Activated CD4-positive, alpha-beta memory T cell treated with anti-CD3 and anti-CD28 coated beads, Interleukin-2, amount 10 ng/mL, durations not matched to agents 7 days and 5 days (primary cell): Measurements from ENCODE around the gene CAMKMT. TPM values are rescaled to one million over a fixed set of nuclear protein-coding genes. Genes with fewer than 3 reads are reported as not detected.

Experiments
- CTCF ChIA-PET: fragments of 350-600 bp; sonication (Branson Sonifier 250); formaldehyde crosslinking; loops from one replicate; lab custom pipeline; 2021; ENCODE audit warnings: antibody characterized with exemption, inconsistent platforms; lab: Charles Lee
- POLR2A ChIA-PET: fragments of 350-600 bp; sonication (Branson Sonifier 250); formaldehyde crosslinking; loops from one replicate; lab custom pipeline; 2021; ENCODE audit warnings: antibody characterized with exemption; lab: Charles Lee
- DNase-seq: peaks from one replicate; pipeline ENCODE4 v3.0.0-alpha.2; 2020
- H3K27ac Mint-ChIP-seq: one replicate; pipeline ENCODE4 v1.8.0; 2021; ENCODE audit warnings: mild to moderate bottlenecking, mixed read lengths
- H3K27me3 Mint-ChIP-seq: one replicate; pipeline ENCODE4 v1.8.0; 2021; ENCODE audit warnings: mixed read lengths
- H3K36me3 Mint-ChIP-seq: one replicate; pipeline ENCODE4 v1.8.0; 2021; ENCODE audit warnings: low read depth, mixed read lengths
- H3K4me1 Mint-ChIP-seq: one replicate; pipeline ENCODE4 v1.8.0; 2021; ENCODE audit warnings: mixed read lengths
- H3K4me3 Mint-ChIP-seq: one replicate; pipeline ENCODE4 v1.8.0; 2021; ENCODE audit warnings: mild to moderate bottlenecking, mixed read lengths
- H3K9me3 Mint-ChIP-seq: one replicate; pipeline ENCODE4 v1.8.0; 2021; ENCODE audit warnings: mixed read lengths
- total RNA-seq, 2 experiments: library from RNA; stranded (reverse); gene quantifications; one replicate each; pipeline ENCODE4 v1.2.3, GENCODE V29; 2021

The CAMKMT gene
- total RNA-seq, 2 experiments from 2014 or later: 11.6 to 12.0 TPM

DNA sequence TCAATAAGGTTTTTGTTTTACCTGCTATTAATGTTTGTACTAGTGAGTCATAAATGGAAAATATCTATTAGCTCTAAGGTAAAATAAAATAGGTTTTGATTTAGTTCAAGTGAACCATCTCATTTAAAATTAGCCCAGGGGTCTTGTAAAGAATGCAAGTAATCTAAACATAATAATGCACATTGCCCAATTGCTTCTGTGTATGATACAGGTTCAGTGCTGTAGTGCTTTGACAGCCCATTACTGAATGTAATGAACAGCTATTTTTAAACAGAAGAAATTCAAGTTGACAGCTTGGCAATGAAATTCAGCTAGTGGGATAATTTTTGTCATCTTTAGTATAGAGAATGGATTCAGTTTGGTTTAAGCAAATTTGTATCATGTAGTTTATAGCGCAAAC lies 91.5 kb downstream of the CAMKMT start:
- DNase-seq: no peak
- Mint-ChIP-seq H3K27me3 (no peaks in the 10 kb centered on the region), H3K4me3 (no peak overlapping the region), H3K4me1 (no peaks in the 10 kb centered on the region), H3K9me3 (no peaks in the 10 kb centered on the region), H3K27ac (no peak overlapping the region), H3K36me3 (no peaks in the 10 kb centered on the region)
- ChIA-PET POLR2A (no interaction called here), CTCF (interaction anchor here (1.1 to 1.6 kb wide), 2 partner anchors 11 to 26 kb away, joined by 3 to 6 read pairs; no protein-coding TSS in a partner anchor)

GRCh38 chr2:44455877-44456276 lies 94.1 kb downstream of the CAMKMT start:
- POLR2A ChIA-PET: no interaction called here
- Mint-ChIP-seq H3K36me3 (no peaks in the 10 kb centered on the region), H3K9me3 (no peaks in the 10 kb centered on the region), H3K27me3 (no peaks in the 10 kb centered on the region), H3K27ac (no peak overlapping the region), H3K4me3 (no peak overlapping the region), H3K4me1 (no peaks in the 10 kb centered on the region)
- DNase-seq: no peak
- CTCF ChIA-PET: no interaction called here

DNA sequence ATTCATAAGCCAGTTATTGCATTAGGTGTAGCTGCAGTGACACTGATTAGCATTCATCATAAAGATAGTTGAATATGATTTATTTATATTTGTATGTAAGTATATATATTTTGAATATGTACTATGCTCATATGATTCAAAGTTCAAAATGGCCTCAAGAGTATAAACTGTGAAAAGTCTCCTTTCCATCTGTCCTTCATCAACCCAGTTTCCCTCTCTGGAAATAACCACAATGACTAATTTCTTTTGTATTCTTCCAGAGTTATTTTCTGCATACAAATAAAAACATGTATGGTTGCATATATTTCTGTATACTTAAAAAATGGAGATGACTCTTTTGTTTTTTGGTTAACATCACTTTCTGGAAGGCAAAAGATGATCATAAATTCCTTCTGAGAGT lies 95.2 kb downstream of the CAMKMT start:
- Mint-ChIP-seq H3K36me3 (no peaks in the 10 kb centered on the region), H3K27me3 (no peaks in the 10 kb centered on the region), H3K27ac (no peak overlapping the region), H3K9me3 (no peaks in the 10 kb centered on the region), H3K4me1 (no peaks in the 10 kb centered on the region), H3K4me3 (no peak overlapping the region)
- POLR2A ChIA-PET: no interaction called here
- DNase-seq: no peak
- CTCF ChIA-PET: no interaction called here

GRCh38 chr2:44459739-44460138 lies 98.0 kb downstream of the CAMKMT start:
- H3K9me3 Mint-ChIP-seq: peaks cover 9% of the 10 kb centered on the region
- H3K4me1 Mint-ChIP-seq: no peaks in the 10 kb centered on the region
- H3K27me3 Mint-ChIP-seq: no peaks in the 10 kb centered on the region
- peaks cover 6% of the 10 kb centered on the region for H3K36me3 Mint-ChIP-seq
- H3K4me3 Mint-ChIP-seq: no peak overlapping the region
- no peak overlapping the region for H3K27ac Mint-ChIP-seq
- DNase-seq: no peak
- ChIA-PET CTCF (interaction anchor here (1.2 kb wide), 1 partner anchor 20 kb away, joined by 3 read pairs; no protein-coding TSS in a partner anchor), POLR2A (no interaction called here)

DNA sequence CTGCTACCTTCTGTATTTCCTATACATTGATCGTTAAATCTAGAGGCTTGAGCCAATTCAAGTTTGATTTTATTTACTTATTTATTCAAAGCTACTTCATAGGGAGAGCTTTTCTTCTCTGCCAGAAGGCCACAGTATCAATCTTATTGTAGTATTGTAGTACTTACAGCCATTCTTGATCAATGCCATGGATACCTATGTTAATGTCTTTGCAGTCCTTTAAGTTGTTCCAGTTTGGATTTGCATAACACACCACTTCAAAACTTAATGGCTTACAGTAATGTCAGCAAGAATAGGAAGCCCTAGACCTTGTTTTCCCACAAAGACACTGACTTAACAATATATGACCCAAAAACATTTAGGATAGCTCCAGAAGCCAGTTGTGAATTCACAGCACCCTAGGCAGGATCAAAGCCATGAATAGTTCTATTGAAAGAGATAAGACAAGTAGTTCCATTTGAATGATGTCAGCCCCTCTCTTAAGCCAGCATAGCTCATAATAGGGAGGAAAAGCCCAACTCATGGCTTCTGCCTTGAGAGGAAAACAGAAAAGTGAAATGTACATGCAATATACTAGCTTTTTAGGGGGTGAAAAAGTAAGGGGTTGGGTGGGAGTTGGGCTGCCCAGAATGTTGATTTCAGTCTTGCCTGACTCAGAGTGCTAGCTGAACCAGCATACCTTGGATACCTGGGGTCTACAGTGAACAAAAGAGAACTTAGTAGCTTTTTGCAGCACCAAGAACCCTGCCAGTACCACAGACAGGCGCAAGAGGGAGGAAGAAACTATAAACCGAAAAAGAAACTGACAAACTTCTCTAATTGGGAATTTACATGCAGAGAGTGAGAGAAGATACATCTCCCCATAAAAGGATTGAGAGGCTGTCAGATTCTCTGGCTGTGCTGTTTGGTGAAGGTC lies 101.4 kb downstream of the CAMKMT start:
- no peaks in the 10 kb centered on the region for H3K27me3 Mint-ChIP-seq
- DNase-seq: no peak
- H3K36me3 Mint-ChIP-seq: peaks cover 6% of the 10 kb centered on the region
- H3K9me3 Mint-ChIP-seq: peaks cover 9% of the 10 kb centered on the region
- ChIA-PET CTCF (interaction anchor here (0.7 to 3.7 kb wide), 2 partner anchors 16 to 1140 kb away, joined by 3 to 15 read pairs; no protein-coding TSS in a partner anchor), POLR2A (no interaction called here)
- H3K4me1 Mint-ChIP-seq: no peaks in the 10 kb centered on the region
- no peak overlapping the region for H3K4me3 Mint-ChIP-seq
- H3K27ac Mint-ChIP-seq: no peak overlapping the region

DNA sequence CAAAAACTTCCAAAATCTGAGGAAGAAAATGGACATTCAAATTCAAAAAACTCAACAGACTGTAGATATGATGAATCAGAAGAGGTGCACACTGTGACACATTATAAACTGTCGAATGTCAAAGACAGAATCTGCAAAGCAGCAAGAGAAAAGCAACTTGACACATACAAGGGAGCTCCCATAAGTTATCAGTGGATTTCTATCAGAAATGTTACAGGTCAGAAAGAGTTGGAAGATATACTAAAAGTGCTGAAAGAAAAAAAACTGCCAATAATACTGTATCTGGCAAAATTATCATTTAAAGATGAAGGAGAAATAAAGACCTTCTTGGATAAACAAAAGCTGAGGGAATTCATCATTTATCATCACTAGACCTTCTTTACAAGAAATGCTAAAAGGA lies 102.7 kb downstream of the CAMKMT start:
- Mint-ChIP-seq H3K4me1 (no peaks in the 10 kb centered on the region), H3K27ac (no peak overlapping the region), H3K9me3 (peaks cover 9% of the 10 kb centered on the region), H3K27me3 (no peaks in the 10 kb centered on the region), H3K4me3 (no peak overlapping the region), H3K36me3 (peaks cover 6% of the 10 kb centered on the region)
- no peak for DNase-seq
- POLR2A ChIA-PET: interaction anchor here (1.6 kb wide), 1 partner anchor 102 kb away, joined by 3 read pairs; the partner anchor contains the start of genes CAMKMT and PREPL
- CTCF ChIA-PET: interaction anchor here (1.2 to 3.7 kb wide), 2 partner anchors 11 to 15 kb away, joined by 3 to 15 read pairs; no protein-coding TSS in a partner anchor

DNA sequence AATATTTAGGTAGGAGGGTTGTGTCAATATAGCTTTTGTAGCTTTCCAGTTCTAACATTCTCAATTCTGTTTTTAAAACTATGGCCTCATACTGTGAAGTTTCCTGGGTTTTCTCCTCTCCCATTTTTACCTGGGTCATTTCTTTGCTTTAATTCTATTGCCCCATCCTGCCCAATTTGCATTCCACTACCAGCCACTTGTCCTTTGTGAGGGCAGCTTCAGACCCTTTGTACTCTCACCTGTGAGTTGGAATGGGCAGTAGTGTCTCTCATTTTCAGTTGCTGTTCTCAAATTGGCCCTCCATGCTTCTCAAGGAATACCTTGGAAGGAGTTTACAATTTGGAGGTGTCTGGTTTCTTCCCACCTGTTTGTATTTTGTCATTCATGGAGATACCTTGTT lies 108.4 kb downstream of the CAMKMT start:
- Mint-ChIP-seq H3K36me3 (no peaks in the 10 kb centered on the region), H3K4me1 (no peaks in the 10 kb centered on the region), H3K27me3 (no peaks in the 10 kb centered on the region), H3K4me3 (no peak overlapping the region), H3K27ac (no peak overlapping the region), H3K9me3 (no peaks in the 10 kb centered on the region)
- no peak for DNase-seq
- ChIA-PET CTCF (interaction anchor here (0.6 to 2.7 kb wide), 2 partner anchors 10 to 32 kb away, joined by 3 to 23 read pairs; no protein-coding TSS in a partner anchor), POLR2A (no interaction called here)

GRCh38 chr2:44477657-44478414 lies 116.1 kb downstream of the CAMKMT start:
- Mint-ChIP-seq H3K4me1 (peaks cover 3% of the 10 kb centered on the region), H3K9me3 (no peaks in the 10 kb centered on the region), H3K27me3 (no peaks in the 10 kb centered on the region), H3K27ac (no peak overlapping the region), H3K36me3 (no peaks in the 10 kb centered on the region), H3K4me3 (no peak overlapping the region)
- ChIA-PET CTCF (interaction anchor here (0.7 to 1.7 kb wide), 7 partner anchors 9 to 478 kb away, joined by 3 to 7 read pairs (median 3); no protein-coding TSS in a partner anchor), POLR2A (no interaction called here)
- no peak for DNase-seq

GRCh38 chr2:44479127-44479887 lies 117.6 kb downstream of the CAMKMT start:
- H3K27ac Mint-ChIP-seq: no peak overlapping the region
- no peaks in the 10 kb centered on the region for H3K36me3 Mint-ChIP-seq
- ChIA-PET POLR2A (no interaction called here), CTCF (interaction anchor here (0.6 to 3.2 kb wide), 39 partner anchors 8 to 587 kb away, joined by 3 to 64 read pairs (median 4); no protein-coding TSS in a partner anchor)
- no peaks in the 10 kb centered on the region for H3K27me3 Mint-ChIP-seq
- H3K4me3 Mint-ChIP-seq: no peak overlapping the region
- peak; percentile 32 for DNase-seq
- H3K4me1 Mint-ChIP-seq: peaks cover 3% of the 10 kb centered on the region
- H3K9me3 Mint-ChIP-seq: no peaks in the 10 kb centered on the region

DNA sequence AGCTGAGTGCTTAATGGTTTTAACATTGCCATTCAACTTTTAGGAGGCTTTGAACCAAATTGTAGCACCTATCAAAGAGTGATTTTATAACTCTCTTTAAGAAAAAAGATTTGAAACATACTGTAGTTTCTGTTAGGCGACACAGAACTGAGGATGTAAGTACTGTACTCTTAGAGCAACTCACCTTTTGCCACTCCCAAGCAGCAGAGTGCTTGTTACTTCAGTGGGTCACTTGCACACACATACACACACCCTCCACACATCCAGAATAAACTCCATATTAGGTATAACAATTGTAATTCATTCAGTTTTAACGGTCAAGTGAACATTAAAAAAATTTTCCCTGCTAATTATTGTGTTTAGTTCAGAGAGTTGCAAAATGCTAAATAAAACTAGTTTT lies 118.3 kb downstream of the CAMKMT start:
- Mint-ChIP-seq H3K36me3 (no peaks in the 10 kb centered on the region), H3K27me3 (no peaks in the 10 kb centered on the region), H3K4me1 (peaks cover 3% of the 10 kb centered on the region), H3K27ac (no peak overlapping the region), H3K4me3 (no peak overlapping the region), H3K9me3 (no peaks in the 10 kb centered on the region)
- no peak for DNase-seq
- POLR2A ChIA-PET: no interaction called here
- CTCF ChIA-PET: interaction anchor here (0.6 to 3.2 kb wide), 39 partner anchors 9 to 588 kb away, joined by 3 to 64 read pairs (median 4); no protein-coding TSS in a partner anchor

DNA sequence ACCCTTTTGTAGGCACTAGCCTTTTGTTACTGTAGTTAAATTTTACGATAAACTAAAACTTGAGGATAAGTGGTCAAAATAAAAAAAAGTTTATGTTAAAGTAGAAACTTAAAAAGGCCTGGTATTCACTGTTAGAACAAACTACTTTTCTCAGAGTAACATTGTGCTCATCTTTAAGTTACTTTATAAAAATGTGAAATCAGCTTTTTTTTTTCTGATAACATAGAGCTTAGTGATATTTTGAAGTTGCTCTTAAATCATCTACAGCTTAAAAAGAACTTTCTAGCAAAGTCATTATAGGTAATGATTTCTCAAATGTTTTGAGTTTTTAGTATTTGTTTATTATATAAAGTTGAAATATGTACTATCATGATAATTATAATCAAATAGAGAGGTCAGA lies 125.3 kb downstream of the CAMKMT start:
- ChIA-PET POLR2A (no interaction called here), CTCF (interaction anchor here (1.4 kb wide), 1 partner anchor 10 kb away, joined by 3 read pairs; no protein-coding TSS in a partner anchor)
- no peak for DNase-seq
- H3K4me3 Mint-ChIP-seq: no peak overlapping the region
- H3K9me3 Mint-ChIP-seq: no peaks in the 10 kb centered on the region
- no peak overlapping the region for H3K27ac Mint-ChIP-seq
- H3K36me3 Mint-ChIP-seq: no peaks in the 10 kb centered on the region
- no peaks in the 10 kb centered on the region for H3K27me3 Mint-ChIP-seq
- H3K4me1 Mint-ChIP-seq: no peaks in the 10 kb centered on the region

GRCh38 chr2:44490726-44491125 lies 129.0 kb downstream of the CAMKMT start:
- Mint-ChIP-seq H3K27ac (no peak overlapping the region), H3K27me3 (no peaks in the 10 kb centered on the region), H3K9me3 (no peaks in the 10 kb centered on the region), H3K4me3 (no peak overlapping the region), H3K36me3 (no peaks in the 10 kb centered on the region), H3K4me1 (no peaks in the 10 kb centered on the region)
- CTCF ChIA-PET: interaction anchor here (1.3 to 5.1 kb wide), 3 partner anchors 11 to 14 kb away, joined by 3 to 19 read pairs (median 3); no protein-coding TSS in a partner anchor
- DNase-seq: no peak
- POLR2A ChIA-PET: no interaction called here
